Glutamatergic neuron (in vitro differentiated cells): ENCODE data around the gene CERS1. TPM values are rescaled to one million over a fixed set of nuclear protein-coding genes. Genes with fewer than 3 reads are reported as not detected.

Experiments
- DNase-seq: peaks from one replicate; pipeline ENCODE4 v3.0.0; 2022
- H3K27ac Mint-ChIP-seq: one replicate; pipeline ENCODE4 v1.8.0; 2020; ENCODE audit warnings: mild to moderate bottlenecking, mixed read lengths, inconsistent platforms; ENCODE audit not compliant: unreplicated experiment
- H3K27me3 Mint-ChIP-seq: one replicate; pipeline ENCODE4 v1.8.0; 2020; ENCODE audit warnings: mild to moderate bottlenecking, moderate library complexity, mixed read lengths, inconsistent platforms; ENCODE audit not compliant: unreplicated experiment
- H3K36me3 Mint-ChIP-seq: one replicate; pipeline ENCODE4 v1.8.0; 2020; ENCODE audit warnings: mild to moderate bottlenecking, mixed read lengths, inconsistent platforms; ENCODE audit not compliant: unreplicated experiment
- H3K4me1 Mint-ChIP-seq: one replicate; pipeline ENCODE4 v1.8.0; 2020; ENCODE audit warnings: mild to moderate bottlenecking, low read depth, mixed read lengths, inconsistent platforms; ENCODE audit not compliant: unreplicated experiment
- H3K4me3 Mint-ChIP-seq: one replicate; pipeline ENCODE4 v1.8.0; 2020; ENCODE audit warnings: mild to moderate bottlenecking, mixed read lengths, inconsistent platforms; ENCODE audit not compliant: unreplicated experiment
- H3K9me3 Mint-ChIP-seq: one replicate; pipeline ENCODE4 v1.8.0; 2020; ENCODE audit warnings: mild to moderate bottlenecking, moderate library complexity, mixed read lengths, inconsistent platforms; ENCODE audit not compliant: unreplicated experiment
- CTCF ChIP-seq: fragments of 200-600 bp; sonication (generic); IDR thresholded peaks from one replicate; pipeline ENCODE4 v1.5.0; 2021; ENCODE audit not compliant: partially characterized antibody, unreplicated experiment
- total RNA-seq: library from RNA; stranded (reverse); fragmentation: NEBNext Ultra II Directional; extraction: Animal tissue kit (Norgen Biotek cat#: 25700); gene quantifications from one replicate; pipeline ENCODE4 v1.2.1, GENCODE V29; 2021; ENCODE audit not compliant: unreplicated experiment

Gene CERS1
- total RNA-seq, 1 donor from 2014 or later = 15.3 TPM

- Mint-ChIP-seq H3K36me3 (no peaks in the 10 kb centered on the region), H3K9me3 (peaks cover 2% of the 10 kb centered on the region), H3K4me1 (peaks cover 41% of the 10 kb centered on the region)
These were observed 51.1 kb downstream of the CERS1 start for GRCh38 chr19:18844806-18845329.

GRCh38 chr19:18843960-18844359 is 52.0 kb downstream of the CERS1 start:
- no peaks in the 10 kb centered on the region for H3K36me3 Mint-ChIP-seq
- peaks cover 7% of the 10 kb centered on the region for H3K9me3 Mint-ChIP-seq
- DNase-seq = no peak
- H3K4me3 Mint-ChIP-seq = no peak overlapping the region
- no peak for TF ChIP-seq CTCF
- peaks cover 2% of the 10 kb centered on the region for H3K27me3 Mint-ChIP-seq
- peaks cover 33% of the 10 kb centered on the region for H3K4me1 Mint-ChIP-seq
- H3K27ac Mint-ChIP-seq = no peak overlapping the region

More at GRCh38 chr19:18844806-18845329, 51.1 kb downstream of the CERS1 start:
- TF ChIP-seq CTCF = no peak
- H3K27me3 Mint-ChIP-seq = no peaks in the 10 kb centered on the region
- H3K4me3 Mint-ChIP-seq = no peak overlapping the region
- no peak for DNase-seq
- H3K27ac Mint-ChIP-seq = no peak overlapping the region

- peaks cover 4% of the 10 kb centered on the region for H3K27me3 Mint-ChIP-seq
- peak overlapping the region; percentile 1 for H3K27ac Mint-ChIP-seq
- H3K9me3 Mint-ChIP-seq = peaks cover 8% of the 10 kb centered on the region
- DNase-seq = no peak
- no peak for TF ChIP-seq CTCF
- H3K4me3 Mint-ChIP-seq = no peak overlapping the region
- peaks cover 18% of the 10 kb centered on the region for H3K4me1 Mint-ChIP-seq
- H3K36me3 Mint-ChIP-seq = no peaks in the 10 kb centered on the region
These were observed 53.8 kb downstream of the CERS1 start for GRCh38 chr19:18842166-18842565.

- peaks cover 14% of the 10 kb centered on the region for H3K4me1 Mint-ChIP-seq
- no peak overlapping the region for H3K4me3 Mint-ChIP-seq
- no peak for TF ChIP-seq CTCF
- no peaks in the 10 kb centered on the region for H3K36me3 Mint-ChIP-seq
- peaks cover 4% of the 10 kb centered on the region for H3K27me3 Mint-ChIP-seq
- H3K27ac Mint-ChIP-seq = no peak overlapping the region
- DNase-seq = no peak
- peaks cover 6% of the 10 kb centered on the region for H3K9me3 Mint-ChIP-seq
These were observed 54.6 kb downstream of the CERS1 start for GRCh38 chr19:18841400-18841799.

GRCh38 chr19:18840288-18841267 is 55.4 kb downstream of the CERS1 start:
- H3K36me3 Mint-ChIP-seq = no peaks in the 10 kb centered on the region

More at GRCh38 chr19:18840288-18841267, 55.4 kb downstream of the CERS1 start:
- peaks cover 11% of the 10 kb centered on the region for H3K4me1 Mint-ChIP-seq
- DNase-seq = no peak
- no peak for TF ChIP-seq CTCF
- no peak overlapping the region for H3K4me3 Mint-ChIP-seq
- peaks cover 6% of the 10 kb centered on the region for H3K9me3 Mint-ChIP-seq
- peaks cover 4% of the 10 kb centered on the region for H3K27me3 Mint-ChIP-seq
- H3K27ac Mint-ChIP-seq = peak overlapping the region; percentile 43
